Brain microvascular endothelial cell (primary cell): ENCODE results near the gene SPATA31E1.

Experiments used
- DNase-seq: peaks from one replicate; pipeline ENCODE4 v3.0.0-alpha.2; 2020
- H3K27ac ChIP-seq: fragments of 250-450 bp; sonication (Bioruptor Pico); 2 replicates; pipeline ENCODE4 v1.5.1; 2020; ENCODE audit warnings: mild to moderate bottlenecking, moderate library complexity
- H3K27me3 ChIP-seq: fragments of 250-450 bp; sonication (Bioruptor Pico); replicated peaks from 2 replicates; pipeline ENCODE4 v1.5.1; 2020; ENCODE audit warnings: mild to moderate bottlenecking
- H3K36me3 ChIP-seq: fragments of 250-450 bp; sonication (Bioruptor Pico); replicated peaks from 2 replicates; pipeline ENCODE4 v1.5.1; 2020; ENCODE audit warnings: mild to moderate bottlenecking
- H3K4me3 ChIP-seq: 2 replicates; pipeline ENCODE4 v1.5.1; 2011; ENCODE audit warnings: low read depth, mild to moderate bottlenecking, control low read depth, low read length, moderate library complexity
- CTCF ChIP-seq: IDR thresholded peaks from 2 replicates; pipeline ENCODE4 v1.5.1; 2011; ENCODE audit warnings: low read depth, mild to moderate bottlenecking, moderate library complexity, low read length, control low read depth, inconsistent platforms; ENCODE audit errors: missing control alignments
- in situ Hi-C: cut with HindIII; loops from 2 replicates; pipeline ENCODE4 v1.10.0; 2017; ENCODE audit warnings: low sequenced_read_pairs, low pct_ligation_motif_present

Gene SPATA31E1

GRCh38 chr9:87871425-87872078 lies 11.1 kb upstream of the SPATA31E1 start:
- no peaks in the 10 kb centered on the region for H3K27me3 ChIP-seq
- DNase-seq = no peak
- no peak overlapping the region for H3K27ac ChIP-seq
- no peak overlapping the region for H3K4me3 ChIP-seq
- TF ChIP-seq CTCF = no peak
- no peaks in the 10 kb centered on the region for H3K36me3 ChIP-seq
- in situ Hi-C loops = no loop called here

- no peak for DNase-seq
- Histone ChIP-seq H3K4me3 (no peak overlapping the region), H3K27me3 (no peaks in the 10 kb centered on the region), H3K36me3 (no peaks in the 10 kb centered on the region), H3K27ac (no peak overlapping the region)
- TF ChIP-seq CTCF = no peak
- in situ Hi-C loops = no loop called here
These were observed 10.5 kb upstream of the SPATA31E1 start for GRCh38 chr9:87872079-87872624.

GRCh38 chr9:87873607-87874303 lies 8.9 kb upstream of the SPATA31E1 start:
- no peak for DNase-seq
- no peaks in the 10 kb centered on the region for H3K36me3 ChIP-seq
- no peak overlapping the region for H3K4me3 ChIP-seq

GRCh38 chr9:87874304-87874623 lies 8.4 kb upstream of the SPATA31E1 start:
- no peak for DNase-seq
- Histone ChIP-seq H3K36me3 (no peaks in the 10 kb centered on the region), H3K4me3 (no peak overlapping the region), H3K27ac (no peak overlapping the region), H3K27me3 (no peaks in the 10 kb centered on the region)
- in situ Hi-C loops = no loop called here
- no peak for TF ChIP-seq CTCF

More at GRCh38 chr9:87873607-87874303, 8.9 kb upstream of the SPATA31E1 start:
- in situ Hi-C loops = no loop called here
- Histone ChIP-seq H3K27ac (no peak overlapping the region), H3K27me3 (no peaks in the 10 kb centered on the region)
- no peak for TF ChIP-seq CTCF

- no peak overlapping the region for H3K27ac ChIP-seq
- no peak for TF ChIP-seq CTCF
- in situ Hi-C loops = no loop called here
- H3K27me3 ChIP-seq = no peaks in the 10 kb centered on the region
- DNase-seq = no peak
- no peaks in the 10 kb centered on the region for H3K36me3 ChIP-seq
- H3K4me3 ChIP-seq = no peak overlapping the region
These were observed 7.6 kb upstream of the SPATA31E1 start for GRCh38 chr9:87875060-87875459.
